Heart left ventricle (tissue), 16 donors: ENCODE results near the gene ALMS1. TPM values are rescaled to one million over a fixed set of nuclear protein-coding genes. Genes with fewer than 3 reads are reported as not detected.

ENCODE experiments used
- ATAC-seq, 4 donors: fragments of 200-7000 bp; cut with Tn5 transposase; one replicate each; pipeline ENCODE4 v1.9.1; 2020 to 2022; ENCODE audit warnings: moderate library complexity in 4 of 4, mild to moderate bottlenecking in 3 of 4, moderate number of reproducible peaks in 1 of 4
- DNase-seq, 5 donors: peaks; one replicate each; pipeline ENCODE4 v3.0.0-alpha.2; 2020
- H3K27ac ChIP-seq, 12 donors: fragments of 200-600 bp; sonication (generic) in 4 of 12; one replicate each; pipeline versions ENCODE4 v1.5.0 to v1.8.0; 2016 to 2022; ENCODE audit warnings: mild to moderate bottlenecking in 2 of 12
- H3K27me3 ChIP-seq, 9 donors: fragments of 200-600 bp; sonication (generic) in 2 of 9; one replicate each; pipeline versions ENCODE4 v1.5.1 to v1.8.0; 2016 to 2022; ENCODE audit warnings: mild to moderate bottlenecking in 3 of 9
- H3K36me3 ChIP-seq, 9 donors: fragments of 200-600 bp; sonication (generic) in 2 of 9; one replicate each; pipeline versions ENCODE4 v1.5.0 to v1.8.0; 2018 to 2022; ENCODE audit warnings: mild to moderate bottlenecking in 2 of 9
- H3K4me1 ChIP-seq, 12 donors: fragments of 200-600 bp; sonication (generic) in 4 of 12; one replicate each; pipeline versions ENCODE4 v1.5.0 to v1.8.0; 2016 to 2022; ENCODE audit warnings: mild to moderate bottlenecking in 3 of 12
- H3K4me3 ChIP-seq, 12 donors: fragments of 200-600 bp; sonication (generic) in 4 of 12; one replicate each; pipeline versions ENCODE4 v1.5.0 to v1.8.0; 2017 to 2022; ENCODE audit warnings: mild to moderate bottlenecking in 9 of 12, moderate library complexity in 4 of 12
- H3K9me3 ChIP-seq, 12 donors: fragments of 200-600 bp; sonication (generic) in 4 of 12; one replicate each; pipeline versions ENCODE4 v1.5.0 to v1.8.0; 2016 to 2022; ENCODE audit warnings: mild to moderate bottlenecking in 1 of 12
- CTCF ChIP-seq, 12 donors: fragments of 200-600 bp; sonication (generic) in 4 of 12; IDR thresholded peaks; one replicate each; pipeline versions ENCODE4 v1.5.0 to v1.8.0; 2018 to 2022; ENCODE audit warnings: antibody characterized with exemption in 12 of 12, mild to moderate bottlenecking in 5 of 12
- POLR2A ChIP-seq, 2 donors: fragments of 450-650 bp; IDR thresholded peaks; one replicate each; pipeline ENCODE4 v1.6.1; 2017; ENCODE audit warnings: antibody characterized with exemption in 2 of 2, mild to moderate bottlenecking in 2 of 2, moderate library complexity in 2 of 2
- WGBS, 4 donors: extraction: QIAGEN DNeasy Blood & Tissue Kit in 2 of 4; methylation state at CpG; one replicate each; pipeline versions ENCODE4 v1.1.5 to v1.1.7; 2013 to 2018; 5-methylcytosine and 5-hydroxymethylcytosine counted together
- intact Hi-C, 10 donors: fragments of 100-400 bp; cut with DNase I; formaldehyde crosslinking; loops; one replicate each; pipeline versions ENCODE4 v1.11.1 to v1.14.2; 2022
- polyA plus RNA-seq, 2 donors: library from polyadenylated mRNA; stranded (reverse); fragments of 200-250 nt; gene quantifications; one replicate each; pipeline ENCODE4 v1.2.3, GENCODE V29; 2013
- total RNA-seq, 9 donors: library from RNA; depleted of rRNA in 2 of 9; stranded (reverse); fragments of >200 nt in 2 of 9; fragmentation: NEBNext Ultra II Directional in 3 of 9; extraction: Animal tissue kit (Norgen Biotek cat#: 25700) in 3 of 9; gene quantifications; one replicate each; pipeline versions ENCODE4 v1.1.0 to v1.2.4, GENCODE V29; 2016 to 2023
- donor health status: ischemic (EF 13 %, LVEDD 7.1; RV severe dilation, severe dysfunction).
- donor health status: healthy with polysubstance abuse.
- donor health status: DM: no; HTN: yes; CAD: no.
- donor health status: DM: no; HTN: no; CAD: no.
- donor health status: ischemic (EF 25% LVEDD 6.9; RV normal size, moderate dysfunction).
- donor health status: ischemic (EF 25% LVEDD 5.7; RV mildly dilated, moderate dysfunction).
- donor health status: healthy.
- donor health status: DM: yes; HTN: yes; CAD: no.
- donor health status: ischemic (EF 35%, LVEDD 5.7; RV mildly dilated, moderate dysfunction).
- donor health status: nonischemic (EF 11% LVEDD 7.7; RV severe dilation, severe dysfunction).
- donor health status: DM: yes; HTN: yes; CAD: no.
- donor health status: PGD.
- donor health status: ischemic (EF 29% LVEDD 5.4; RV normal size, mild dysfunction).
- donor health status: nonischemic (EF 23%, LVEDD 6.1; RV moderate dilation, normal function).

ALMS1 gene
- total and polyA plus RNA-seq, 11 donors = 2.5 to 21.4 (median 9.4) TPM

DNA sequence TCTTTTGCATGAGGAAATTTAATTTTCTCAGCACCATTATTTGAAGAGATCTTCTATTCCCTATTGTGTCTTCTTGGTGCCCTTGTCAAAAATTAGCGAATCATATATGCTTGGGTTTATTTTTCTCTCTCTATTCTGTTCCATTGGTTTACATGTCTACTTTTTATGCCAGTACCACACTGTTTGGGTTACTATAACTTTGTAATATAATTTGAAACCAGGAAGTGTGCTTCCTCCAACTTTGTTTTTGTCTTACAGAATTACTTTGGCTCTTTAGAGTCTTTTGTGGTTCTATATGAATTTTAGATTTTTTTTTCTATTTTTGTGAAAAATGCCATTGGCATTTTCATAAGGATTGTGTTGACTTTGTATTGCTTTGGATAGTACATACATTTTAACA, 17.6 kb downstream of the ALMS1 start:
- Histone ChIP-seq H3K4me3 (no peak overlapping the region), H3K4me1 (no peaks in the 10 kb centered on the region), H3K36me3 (peaks cover 0 to 15% (median 0%) of the 10 kb centered on the region in 9 donors), H3K9me3 (peaks cover 0 to 44% (median 19%) of the 10 kb centered on the region in 12 donors), H3K27me3 (no peaks in the 10 kb centered on the region), H3K27ac (no peak overlapping the region)
- ATAC-seq = no peak
- DNase-seq = no peak
- intact Hi-C loops = no loop called here
- 93 to 100% (median 96%) methylated on average over 1 of the region's 1 CpG for WGBS, 4 donors
- no peak for TF ChIP-seq CTCF (IDR thresholded peaks at IDR 0.05)
- no peak for TF ChIP-seq POLR2A (IDR thresholded peaks at IDR 0.05)

- H3K36me3 ChIP-seq = peaks cover 0 to 7% (median 0%) of the 10 kb centered on the region in 9 donors
- no peak overlapping the region for H3K4me3 ChIP-seq
- no peaks in the 10 kb centered on the region for H3K4me1 ChIP-seq
- DNase-seq (no peak), ATAC-seq (no peak)
- no peaks in the 10 kb centered on the region for H3K27me3 ChIP-seq
- intact Hi-C loops = no loop called here
- 95 to 98% (median 97%) methylated on average over 5 of the region's 5 CpGs for WGBS, 4 donors
- no peak overlapping the region for H3K27ac ChIP-seq
- peaks cover 0 to 32% (median 14%) of the 10 kb centered on the region in 12 donors for H3K9me3 ChIP-seq
- no peak for TF ChIP-seq POLR2A (IDR thresholded peaks at IDR 0.05)
- TF ChIP-seq CTCF (IDR thresholded peaks at IDR 0.05) = no peak
Observed at GRCh38 chr2:73404409-73404808, 18.8 kb downstream of the ALMS1 start.

- Histone ChIP-seq H3K4me1 (no peaks in the 10 kb centered on the region), H3K27ac (no peak overlapping the region), H3K27me3 (no peaks in the 10 kb centered on the region), H3K4me3 (no peak overlapping the region), H3K9me3 (peaks cover 0 to 29% (median 13%) of the 10 kb centered on the region in 12 donors), H3K36me3 (peaks cover 0 to 9% (median 0%) of the 10 kb centered on the region in 9 donors)
- TF ChIP-seq POLR2A (IDR thresholded peaks at IDR 0.05) (no peak), CTCF (IDR thresholded peaks at IDR 0.05) (no peak)
- WGBS, 4 donors = 86 to 95% (median 87%) methylated on average over 2 of the region's 2 CpGs
- intact Hi-C loops = no loop called here
- ATAC-seq = no peak
- DNase-seq = no peak
Observed at GRCh38 chr2:73406996-73407395, 21.4 kb downstream of the ALMS1 start.

DNA sequence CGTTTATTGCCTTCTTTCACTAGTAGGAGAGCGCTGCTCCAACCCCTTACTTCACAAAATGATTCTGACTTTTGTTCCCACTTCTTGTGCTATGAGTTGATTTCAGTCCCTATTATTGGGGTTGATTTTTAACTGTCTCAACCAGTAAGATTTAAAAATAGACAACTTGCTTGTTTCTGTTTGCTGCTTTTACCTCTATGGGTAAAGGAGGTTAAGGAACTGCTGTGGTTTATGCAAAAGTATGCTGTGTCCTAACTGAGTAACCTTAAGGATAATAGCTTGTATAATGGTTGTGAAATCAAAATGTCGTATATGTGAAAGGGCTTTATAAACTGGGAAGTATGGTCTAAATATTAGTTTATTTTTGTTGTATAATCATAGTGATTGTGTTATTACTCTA, 22.6 kb downstream of the ALMS1 start:
- H3K9me3 ChIP-seq = peaks cover 0 to 21% (median 10%) of the 10 kb centered on the region in 12 donors
- WGBS, 4 donors = 83 to 87% (median 84%) methylated on average over 3 of the region's 3 CpGs
- H3K4me3 ChIP-seq = no peak overlapping the region
- intact Hi-C loops = no loop called here
- TF ChIP-seq POLR2A (IDR thresholded peaks at IDR 0.05) = no peak
- no peak for TF ChIP-seq CTCF (IDR thresholded peaks at IDR 0.05)
- no peak for ATAC-seq
- H3K36me3 ChIP-seq = peaks cover 0 to 9% (median 0%) of the 10 kb centered on the region in 9 donors
- no peaks in the 10 kb centered on the region for H3K27me3 ChIP-seq
- no peak overlapping the region for H3K27ac ChIP-seq
- DNase-seq = no peak
- no peaks in the 10 kb centered on the region for H3K4me1 ChIP-seq
